GM18505 (cell line): ENCODE measurements around the gene ATP23.
A peak's percentile ranks its signal among the peaks of the same experiment; 100 is the strongest.

Experiments used
- ATAC-seq: cut with Tn5 transposase; IDR thresholded peaks from one replicate; pipeline ENCODE4 v1.9.1; 2021; ENCODE audit not compliant: unreplicated experiment
- POLR2A ChIP-seq: IDR thresholded peaks from 4 replicates; pipeline ENCODE4 v1.6.1; 2011; ENCODE audit warnings: borderline replicate concordance; ENCODE audit not compliant: insufficient read depth, insufficient read length; ENCODE audit errors: extremely low read depth

ATP23 gene

GRCh38 chr12:57899010-57899662 is 42.2 kb upstream of the ATP23 start:
- ATAC-seq: peak; percentile 89
- no peak for TF ChIP-seq POLR2A

- no peak for ATAC-seq
- TF ChIP-seq POLR2A: no peak
Observed at GRCh38 chr12:57902478-57902969, 38.8 kb upstream of the ATP23 start.

GRCh38 chr12:57904426-57904825 is 36.9 kb upstream of the ATP23 start:
- TF ChIP-seq POLR2A: no peak
- ATAC-seq: no peak

GRCh38 chr12:57904848-57905811 is 36.2 kb upstream of the ATP23 start:
- no peak for TF ChIP-seq POLR2A
- ATAC-seq: peak; percentile 94

- TF ChIP-seq POLR2A: no peak
- ATAC-seq: no peak
Observed at GRCh38 chr12:57905812-57906475, 35.4 kb upstream of the ATP23 start.

- no peak for ATAC-seq
- TF ChIP-seq POLR2A: no peak
Observed at GRCh38 chr12:57906821-57907220, 34.5 kb upstream of the ATP23 start.

- ATAC-seq: no peak
- no peak for TF ChIP-seq POLR2A
Observed at GRCh38 chr12:57907281-57907680, 34.1 kb upstream of the ATP23 start.

- TF ChIP-seq POLR2A: no peak
- no peak for ATAC-seq
Observed at GRCh38 chr12:57908511-57908910, 32.9 kb upstream of the ATP23 start.

GRCh38 chr12:57909056-57909455 is 32.3 kb upstream of the ATP23 start:
- ATAC-seq: no peak
- no peak for TF ChIP-seq POLR2A

- no peak for TF ChIP-seq POLR2A
Observed at GRCh38 chr12:57909611-57910010, 31.8 kb upstream of the ATP23 start.

GRCh38 chr12:57918147-57918546 is 23.2 kb upstream of the ATP23 start:
- ATAC-seq: no peak

More at GRCh38 chr12:57909611-57910010, 31.8 kb upstream of the ATP23 start:
- ATAC-seq: no peak

GRCh38 chr12:57927086-57927485 is 14.3 kb upstream of the ATP23 start:
- no peak for ATAC-seq
- no peak for TF ChIP-seq POLR2A

More at GRCh38 chr12:57918147-57918546, 23.2 kb upstream of the ATP23 start:
- no peak for TF ChIP-seq POLR2A
